GM23338 (cell line): ENCODE results near the gene MYO1D. TPM values are rescaled to one million over a fixed set of nuclear protein-coding genes. Genes with fewer than 3 reads are reported as not detected.

Experiments used
- ATAC-seq: fragments of 200-7000 bp; cut with Tn5 transposase; 3 replicates; pipeline ENCODE4 v1.9.1; 2020
- DNase-seq: peaks from one replicate; pipeline ENCODE4 v3.0.0-alpha.2; 2015; ENCODE audit warnings: low spot score
- H2AFZ ChIP-seq: fragments of 200-600 bp; sonication (generic); 2 replicates; pipeline ENCODE4 v1.8.0; 2016; ENCODE audit warnings: antibody characterized with exemption, mild to moderate bottlenecking, moderate library complexity
- H3F3A ChIP-seq: fragments of 200-600 bp; sonication (generic); replicated peaks from 2 replicates; pipeline ENCODE4 v1.8.0; 2017; ENCODE audit warnings: antibody characterized with exemption, mixed run types, low read depth
- H3K27ac ChIP-seq: fragments of 200-600 bp; sonication (generic); 2 replicates; pipeline ENCODE4 v1.6.1; 2016; ENCODE audit warnings: low read depth
- H3K27me3 ChIP-seq: fragments of 200-600 bp; sonication (generic); 2 replicates; pipeline ENCODE4 v1.8.0; 2016; ENCODE audit warnings: mild to moderate bottlenecking, mixed run types, moderate library complexity; ENCODE audit not compliant: insufficient read depth
- H3K36me3 ChIP-seq: fragments of 200-600 bp; sonication (generic); 2 replicates; pipeline ENCODE4 v1.8.0; 2016; ENCODE audit warnings: mild to moderate bottlenecking; ENCODE audit not compliant: insufficient read depth
- H3K4me1 ChIP-seq: fragments of 200-600 bp; sonication (generic); 2 replicates; pipeline ENCODE4 v1.8.0; 2016; ENCODE audit warnings: mild to moderate bottlenecking, moderate library complexity; ENCODE audit not compliant: insufficient read depth
- H3K4me2 ChIP-seq: fragments of 200-600 bp; sonication (generic); 2 replicates; pipeline ENCODE4 v1.7.1; 2017; ENCODE audit warnings: mixed run types
- H3K4me3 ChIP-seq: fragments of 200-600 bp; sonication (generic); 2 replicates; pipeline ENCODE4 v1.6.1; 2016; ENCODE audit warnings: mixed run types
- H3K79me2 ChIP-seq: fragments of 200-600 bp; sonication (generic); replicated peaks from 2 replicates; pipeline ENCODE4 v1.8.0; 2017; ENCODE audit warnings: mild to moderate bottlenecking; ENCODE audit not compliant: insufficient read depth
- H3K9me2 ChIP-seq: fragments of 200-600 bp; sonication (generic); 2 replicates; pipeline ENCODE4 v1.8.0; 2017; ENCODE audit not compliant: insufficient read depth
- H4K20me1 ChIP-seq: fragments of 200-600 bp; sonication (generic); replicated peaks from 2 replicates; pipeline ENCODE4 v1.8.0; 2017; ENCODE audit warnings: mild to moderate bottlenecking; ENCODE audit not compliant: insufficient read depth
- H3K27ac Mint-ChIP-seq: 2 replicates; pipeline ENCODE4 v1.8.0; 2020; ENCODE audit warnings: inconsistent platforms, mild to moderate bottlenecking, moderate library complexity, mixed read lengths
- H3K27me3 Mint-ChIP-seq: 3 replicates; pipeline ENCODE4 v1.8.0; 2022; ENCODE audit warnings: low read depth, mild to moderate bottlenecking, moderate library complexity, mixed read lengths, inconsistent platforms; ENCODE audit not compliant: insufficient read depth, poor library complexity
- H3K36me3 Mint-ChIP-seq: 3 replicates; pipeline ENCODE4 v1.8.0; 2021; ENCODE audit warnings: low read depth, mild to moderate bottlenecking, inconsistent platforms, moderate library complexity, mixed read lengths
- H3K4me1 Mint-ChIP-seq: 3 replicates; pipeline ENCODE4 v1.8.0; 2020; ENCODE audit warnings: mild to moderate bottlenecking, inconsistent platforms, mixed read lengths
- H3K4me3 Mint-ChIP-seq: 3 replicates; pipeline ENCODE4 v1.8.0; 2021; ENCODE audit warnings: moderate library complexity, mild to moderate bottlenecking, inconsistent platforms, mixed read lengths
- H3K9me3 Mint-ChIP-seq: 3 replicates; pipeline ENCODE4 v1.8.0; 2020; ENCODE audit warnings: moderate library complexity, mild to moderate bottlenecking, inconsistent platforms, mixed read lengths
- CREB1 ChIP-seq: fragments of 250-450 bp; sonication (Bioruptor Pico); IDR thresholded peaks from 2 replicates; pipeline ENCODE4 v1.5.0; 2020; ENCODE audit warnings: low read depth, mild to moderate bottlenecking, moderate library complexity
- EZH2 ChIP-seq: fragments of 200-600 bp; sonication (generic); IDR thresholded peaks from one replicate; pipeline ENCODE4 v1.8.0; 2017; ENCODE audit warnings: antibody characterized with exemption, mild to moderate bottlenecking, low read depth; ENCODE audit not compliant: unreplicated experiment
- EZH2phosphoT487 ChIP-seq: fragments of 200-600 bp; sonication (generic); IDR thresholded peaks from one replicate; pipeline ENCODE4 v1.8.1; 2018; ENCODE audit warnings: antibody characterized with exemption; ENCODE audit not compliant: unreplicated experiment
- JUNB ChIP-seq: IDR thresholded peaks from one replicate; pipeline ENCODE4 v1.6.1; 2016; ENCODE audit warnings: antibody characterized with exemption; ENCODE audit not compliant: unreplicated experiment
- POLR2AphosphoS5 ChIP-seq: IDR thresholded peaks from 2 replicates; pipeline ENCODE4 v1.6.1; 2016; ENCODE audit warnings: antibody characterized with exemption, low read depth
- STAT1 ChIP-seq: IDR thresholded peaks from one replicate; pipeline ENCODE4 v1.6.1; 2016; ENCODE audit warnings: antibody characterized with exemption; ENCODE audit not compliant: unreplicated experiment
- ZNF114 ChIP-seq: fragments of 250-450 bp; sonication (Bioruptor Pico); IDR thresholded peaks from 2 replicates; pipeline ENCODE4 v1.5.0; 2020; ENCODE audit warnings: mild to moderate bottlenecking, moderate library complexity
- ZNF331 ChIP-seq: fragments of 250-450 bp; sonication (Bioruptor Pico); IDR thresholded peaks from 2 replicates; pipeline ENCODE4 v1.5.0; 2020; ENCODE audit warnings: low read depth, mild to moderate bottlenecking, moderate library complexity
- polyA plus RNA-seq: library from polyadenylated mRNA; unstranded; fragments of >200 nt; fragmentation: Nextera tagmentation; extraction: Ambion mirVana; gene quantifications from 2 replicates; pipeline ENCODE4 v1.2.1, GENCODE V29; 2016
- total RNA-seq: library from RNA; depleted of rRNA; stranded (reverse); fragments of >200 nt; shearing (Covaris generic); gene quantifications from 2 replicates; pipeline ENCODE4 v1.2.3, GENCODE V29; 2014
- TF ChIP-seq, protein P1 (sequence below), 2 experiments: fragments of 200-600 bp in 1 of 2; sonication (generic) in 1 of 2; conservative IDR thresholded peaks; 2 replicates each; pipeline versions ENCODE4 v1.5.1 to v1.6.1; 2016 to 2017; ENCODE audit warnings: antibody characterized with exemption in 2 of 2, low read depth in 2 of 2, mild to moderate bottlenecking in 2 of 2, moderate library complexity in 1 of 2
- TF ChIP-seq, protein P2 (sequence below): IDR thresholded peaks from one replicate; pipeline ENCODE4 v1.6.1; 2018; ENCODE audit warnings: antibody characterized with exemption; ENCODE audit not compliant: unreplicated experiment
- TF ChIP-seq, protein P3 (sequence below): IDR thresholded peaks from 2 replicates; pipeline ENCODE4 v1.6.1; 2016; ENCODE audit warnings: antibody characterized with exemption
- TF ChIP-seq, protein P4 (sequence below): fragments of 250-450 bp; sonication (Bioruptor Pico); IDR thresholded peaks from 2 replicates; pipeline ENCODE4 v1.5.0; 2020; ENCODE audit warnings: mild to moderate bottlenecking, moderate library complexity

MYO1D gene
- total and polyA plus RNA-seq, 2 experiments from 2014 or later, result 8.6 to 28.6 TPM

DNA sequence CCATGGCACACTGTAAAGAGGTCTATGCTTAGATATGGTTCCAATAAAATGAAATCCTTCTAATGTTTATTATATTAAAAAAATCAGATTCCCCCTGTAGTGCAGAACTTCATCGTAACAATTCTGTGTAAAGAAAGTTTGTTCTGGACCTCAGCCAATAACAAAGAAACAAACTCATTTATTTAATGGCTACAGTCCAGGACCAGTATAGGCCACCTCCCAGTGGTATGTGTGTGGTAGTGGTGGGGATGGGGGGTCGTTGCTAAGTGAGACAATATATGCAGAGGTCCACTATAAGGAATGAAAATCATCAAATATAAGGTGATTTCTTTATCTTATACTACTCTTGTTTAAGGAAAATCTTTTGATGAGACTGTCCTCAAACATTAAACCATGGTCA, 253.7 kb downstream of the MYO1D start:
- Mint-ChIP-seq H3K36me3 (no peaks in the 10 kb centered on the region), H3K9me3 (no peaks in the 10 kb centered on the region), H3K4me1 (peaks cover 44% of the 10 kb centered on the region), H3K27me3 (peaks cover 2% of the 10 kb centered on the region), H3K27ac (no peak overlapping the region), H3K4me3 (no peak overlapping the region)
- no peaks in the 10 kb centered on the region for H3K9me2 ChIP-seq
- H2AFZ ChIP-seq, result no peak overlapping the region
- H3K4me2 ChIP-seq, result no peak overlapping the region
- H3K4me1 ChIP-seq, result peaks cover 13% of the 10 kb centered on the region; the same call in 1 of the 2 replicates
- H3K27ac ChIP-seq, result no peak overlapping the region
- TF ChIP-seq, protein P1, sequence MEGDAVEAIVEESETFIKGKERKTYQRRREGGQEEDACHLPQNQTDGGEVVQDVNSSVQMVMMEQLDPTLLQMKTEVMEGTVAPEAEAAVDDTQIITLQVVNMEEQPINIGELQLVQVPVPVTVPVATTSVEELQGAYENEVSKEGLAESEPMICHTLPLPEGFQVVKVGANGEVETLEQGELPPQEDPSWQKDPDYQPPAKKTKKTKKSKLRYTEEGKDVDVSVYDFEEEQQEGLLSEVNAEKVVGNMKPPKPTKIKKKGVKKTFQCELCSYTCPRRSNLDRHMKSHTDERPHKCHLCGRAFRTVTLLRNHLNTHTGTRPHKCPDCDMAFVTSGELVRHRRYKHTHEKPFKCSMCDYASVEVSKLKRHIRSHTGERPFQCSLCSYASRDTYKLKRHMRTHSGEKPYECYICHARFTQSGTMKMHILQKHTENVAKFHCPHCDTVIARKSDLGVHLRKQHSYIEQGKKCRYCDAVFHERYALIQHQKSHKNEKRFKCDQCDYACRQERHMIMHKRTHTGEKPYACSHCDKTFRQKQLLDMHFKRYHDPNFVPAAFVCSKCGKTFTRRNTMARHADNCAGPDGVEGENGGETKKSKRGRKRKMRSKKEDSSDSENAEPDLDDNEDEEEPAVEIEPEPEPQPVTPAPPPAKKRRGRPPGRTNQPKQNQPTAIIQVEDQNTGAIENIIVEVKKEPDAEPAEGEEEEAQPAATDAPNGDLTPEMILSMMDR (conservative IDR thresholded peaks at IDR 0.05; ENCODE audit: low read depth in 2 of 2), result no peak
- TF ChIP-seq JUNB (no peak), ZNF114 (CRISPR knock-in tag) (no peak), POLR2AphosphoS5 (no peak), ZNF331 (no peak), EZH2phosphoT487 (no peak), EZH2 (no peak), STAT1 (no peak), CREB1 (CRISPR knock-in tag) (no peak)
- TF ChIP-seq, protein P2, sequence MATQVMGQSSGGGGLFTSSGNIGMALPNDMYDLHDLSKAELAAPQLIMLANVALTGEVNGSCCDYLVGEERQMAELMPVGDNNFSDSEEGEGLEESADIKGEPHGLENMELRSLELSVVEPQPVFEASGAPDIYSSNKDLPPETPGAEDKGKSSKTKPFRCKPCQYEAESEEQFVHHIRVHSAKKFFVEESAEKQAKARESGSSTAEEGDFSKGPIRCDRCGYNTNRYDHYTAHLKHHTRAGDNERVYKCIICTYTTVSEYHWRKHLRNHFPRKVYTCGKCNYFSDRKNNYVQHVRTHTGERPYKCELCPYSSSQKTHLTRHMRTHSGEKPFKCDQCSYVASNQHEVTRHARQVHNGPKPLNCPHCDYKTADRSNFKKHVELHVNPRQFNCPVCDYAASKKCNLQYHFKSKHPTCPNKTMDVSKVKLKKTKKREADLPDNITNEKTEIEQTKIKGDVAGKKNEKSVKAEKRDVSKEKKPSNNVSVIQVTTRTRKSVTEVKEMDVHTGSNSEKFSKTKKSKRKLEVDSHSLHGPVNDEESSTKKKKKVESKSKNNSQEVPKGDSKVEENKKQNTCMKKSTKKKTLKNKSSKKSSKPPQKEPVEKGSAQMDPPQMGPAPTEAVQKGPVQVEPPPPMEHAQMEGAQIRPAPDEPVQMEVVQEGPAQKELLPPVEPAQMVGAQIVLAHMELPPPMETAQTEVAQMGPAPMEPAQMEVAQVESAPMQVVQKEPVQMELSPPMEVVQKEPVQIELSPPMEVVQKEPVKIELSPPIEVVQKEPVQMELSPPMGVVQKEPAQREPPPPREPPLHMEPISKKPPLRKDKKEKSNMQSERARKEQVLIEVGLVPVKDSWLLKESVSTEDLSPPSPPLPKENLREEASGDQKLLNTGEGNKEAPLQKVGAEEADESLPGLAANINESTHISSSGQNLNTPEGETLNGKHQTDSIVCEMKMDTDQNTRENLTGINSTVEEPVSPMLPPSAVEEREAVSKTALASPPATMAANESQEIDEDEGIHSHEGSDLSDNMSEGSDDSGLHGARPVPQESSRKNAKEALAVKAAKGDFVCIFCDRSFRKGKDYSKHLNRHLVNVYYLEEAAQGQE, result no peak
- TF ChIP-seq, protein P3, sequence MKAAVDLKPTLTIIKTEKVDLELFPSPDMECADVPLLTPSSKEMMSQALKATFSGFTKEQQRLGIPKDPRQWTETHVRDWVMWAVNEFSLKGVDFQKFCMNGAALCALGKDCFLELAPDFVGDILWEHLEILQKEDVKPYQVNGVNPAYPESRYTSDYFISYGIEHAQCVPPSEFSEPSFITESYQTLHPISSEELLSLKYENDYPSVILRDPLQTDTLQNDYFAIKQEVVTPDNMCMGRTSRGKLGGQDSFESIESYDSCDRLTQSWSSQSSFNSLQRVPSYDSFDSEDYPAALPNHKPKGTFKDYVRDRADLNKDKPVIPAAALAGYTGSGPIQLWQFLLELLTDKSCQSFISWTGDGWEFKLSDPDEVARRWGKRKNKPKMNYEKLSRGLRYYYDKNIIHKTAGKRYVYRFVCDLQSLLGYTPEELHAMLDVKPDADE, result no peak
- TF ChIP-seq, protein P4, sequence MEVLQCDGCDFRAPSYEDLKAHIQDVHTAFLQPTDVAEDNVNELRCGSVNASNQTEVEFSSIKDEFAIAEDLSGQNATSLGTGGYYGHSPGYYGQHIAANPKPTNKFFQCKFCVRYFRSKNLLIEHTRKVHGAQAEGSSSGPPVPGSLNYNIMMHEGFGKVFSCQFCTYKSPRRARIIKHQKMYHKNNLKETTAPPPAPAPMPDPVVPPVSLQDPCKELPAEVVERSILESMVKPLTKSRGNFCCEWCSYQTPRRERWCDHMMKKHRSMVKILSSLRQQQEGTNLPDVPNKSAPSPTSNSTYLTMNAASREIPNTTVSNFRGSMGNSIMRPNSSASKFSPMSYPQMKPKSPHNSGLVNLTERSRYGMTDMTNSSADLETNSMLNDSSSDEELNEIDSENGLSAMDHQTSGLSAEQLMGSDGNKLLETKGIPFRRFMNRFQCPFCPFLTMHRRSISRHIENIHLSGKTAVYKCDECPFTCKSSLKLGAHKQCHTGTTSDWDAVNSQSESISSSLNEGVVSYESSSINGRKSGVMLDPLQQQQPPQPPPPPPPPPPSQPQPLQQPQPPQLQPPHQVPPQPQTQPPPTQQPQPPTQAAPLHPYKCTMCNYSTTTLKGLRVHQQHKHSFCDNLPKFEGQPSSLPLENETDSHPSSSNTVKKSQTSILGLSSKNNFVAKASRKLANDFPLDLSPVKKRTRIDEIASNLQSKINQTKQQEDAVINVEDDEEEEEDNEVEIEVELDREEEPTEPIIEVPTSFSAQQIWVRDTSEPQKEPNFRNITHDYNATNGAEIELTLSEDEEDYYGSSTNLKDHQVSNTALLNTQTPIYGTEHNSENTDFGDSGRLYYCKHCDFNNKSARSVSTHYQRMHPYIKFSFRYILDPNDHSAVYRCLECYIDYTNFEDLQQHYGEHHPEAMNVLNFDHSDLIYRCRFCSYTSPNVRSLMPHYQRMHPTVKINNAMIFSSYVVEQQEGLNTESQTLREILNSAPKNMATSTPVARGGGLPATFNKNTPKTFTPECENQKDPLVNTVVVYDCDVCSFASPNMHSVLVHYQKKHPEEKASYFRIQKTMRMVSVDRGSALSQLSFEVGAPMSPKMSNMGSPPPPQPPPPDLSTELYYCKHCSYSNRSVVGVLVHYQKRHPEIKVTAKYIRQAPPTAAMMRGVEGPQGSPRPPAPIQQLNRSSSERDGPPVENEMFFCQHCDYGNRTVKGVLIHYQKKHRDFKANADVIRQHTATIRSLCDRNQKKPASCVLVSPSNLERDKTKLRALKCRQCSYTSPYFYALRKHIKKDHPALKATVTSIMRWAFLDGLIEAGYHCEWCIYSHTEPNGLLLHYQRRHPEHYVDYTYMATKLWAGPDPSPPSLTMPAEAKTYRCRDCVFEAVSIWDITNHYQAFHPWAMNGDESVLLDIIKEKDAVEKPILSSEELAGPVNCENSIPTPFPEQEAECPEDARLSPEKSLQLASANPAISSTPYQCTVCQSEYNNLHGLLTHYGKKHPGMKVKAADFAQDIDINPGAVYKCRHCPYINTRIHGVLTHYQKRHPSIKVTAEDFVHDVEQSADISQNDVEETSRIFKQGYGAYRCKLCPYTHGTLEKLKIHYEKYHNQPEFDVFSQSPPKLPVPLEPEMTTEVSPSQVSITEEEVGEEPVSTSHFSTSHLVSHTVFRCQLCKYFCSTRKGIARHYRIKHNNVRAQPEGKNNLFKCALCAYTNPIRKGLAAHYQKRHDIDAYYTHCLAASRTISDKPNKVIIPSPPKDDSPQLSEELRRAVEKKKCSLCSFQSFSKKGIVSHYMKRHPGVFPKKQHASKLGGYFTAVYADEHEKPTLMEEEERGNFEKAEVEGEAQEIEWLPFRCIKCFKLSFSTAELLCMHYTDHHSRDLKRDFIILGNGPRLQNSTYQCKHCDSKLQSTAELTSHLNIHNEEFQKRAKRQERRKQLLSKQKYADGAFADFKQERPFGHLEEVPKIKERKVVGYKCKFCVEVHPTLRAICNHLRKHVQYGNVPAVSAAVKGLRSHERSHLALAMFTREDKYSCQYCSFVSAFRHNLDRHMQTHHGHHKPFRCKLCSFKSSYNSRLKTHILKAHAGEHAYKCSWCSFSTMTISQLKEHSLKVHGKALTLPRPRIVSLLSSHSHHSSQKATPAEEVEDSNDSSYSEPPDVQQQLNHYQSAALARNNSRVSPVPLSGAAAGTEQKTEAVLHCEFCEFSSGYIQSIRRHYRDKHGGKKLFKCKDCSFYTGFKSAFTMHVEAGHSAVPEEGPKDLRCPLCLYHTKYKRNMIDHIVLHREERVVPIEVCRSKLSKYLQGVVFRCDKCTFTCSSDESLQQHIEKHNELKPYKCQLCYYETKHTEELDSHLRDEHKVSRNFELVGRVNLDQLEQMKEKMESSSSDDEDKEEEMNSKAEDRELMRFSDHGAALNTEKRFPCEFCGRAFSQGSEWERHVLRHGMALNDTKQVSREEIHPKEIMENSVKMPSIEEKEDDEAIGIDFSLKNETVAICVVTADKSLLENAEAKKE (CRISPR knock-in tag), result no peak
- H3K36me3 ChIP-seq, result no peaks in the 10 kb centered on the region
- no peaks in the 10 kb centered on the region for H4K20me1 ChIP-seq
- H3F3A ChIP-seq, result no peaks in the 10 kb centered on the region
- DNase-seq, result no peak
- no peaks in the 10 kb centered on the region for H3K79me2 ChIP-seq
- no peaks in the 10 kb centered on the region for H3K27me3 ChIP-seq
- no peak overlapping the region for H3K4me3 ChIP-seq
- ATAC-seq, result no peak
